ENCODE results near the gene PTPRJ.

GRCh38 chr11:48105096-48105990 lies 125.0 kb downstream of the PTPRJ start:
- TF ChIP-seq, protein P1, sequence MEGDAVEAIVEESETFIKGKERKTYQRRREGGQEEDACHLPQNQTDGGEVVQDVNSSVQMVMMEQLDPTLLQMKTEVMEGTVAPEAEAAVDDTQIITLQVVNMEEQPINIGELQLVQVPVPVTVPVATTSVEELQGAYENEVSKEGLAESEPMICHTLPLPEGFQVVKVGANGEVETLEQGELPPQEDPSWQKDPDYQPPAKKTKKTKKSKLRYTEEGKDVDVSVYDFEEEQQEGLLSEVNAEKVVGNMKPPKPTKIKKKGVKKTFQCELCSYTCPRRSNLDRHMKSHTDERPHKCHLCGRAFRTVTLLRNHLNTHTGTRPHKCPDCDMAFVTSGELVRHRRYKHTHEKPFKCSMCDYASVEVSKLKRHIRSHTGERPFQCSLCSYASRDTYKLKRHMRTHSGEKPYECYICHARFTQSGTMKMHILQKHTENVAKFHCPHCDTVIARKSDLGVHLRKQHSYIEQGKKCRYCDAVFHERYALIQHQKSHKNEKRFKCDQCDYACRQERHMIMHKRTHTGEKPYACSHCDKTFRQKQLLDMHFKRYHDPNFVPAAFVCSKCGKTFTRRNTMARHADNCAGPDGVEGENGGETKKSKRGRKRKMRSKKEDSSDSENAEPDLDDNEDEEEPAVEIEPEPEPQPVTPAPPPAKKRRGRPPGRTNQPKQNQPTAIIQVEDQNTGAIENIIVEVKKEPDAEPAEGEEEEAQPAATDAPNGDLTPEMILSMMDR (IDR thresholded peaks at IDR 0.05 in 8 of 11, conservative IDR thresholded peaks at IDR 0.05 in 3 of 11), result no peak
- TF ChIP-seq POLR2A (IDR thresholded peaks at IDR 0.05), result no peak
- no peak for TF ChIP-seq POLR2AphosphoS5 (IDR thresholded peaks at IDR 0.05)
